HFF-Myc (cell line): ENCODE measurements around the gene RHBDF1.

Experiments used
- DNase-seq: peaks from one replicate; pipeline ENCODE4 v3.0.0-alpha.2; 2011; ENCODE audit warnings: low read depth; ENCODE audit errors: extremely low read depth
- H3K4me3 ChIP-seq: replicated peaks from 2 replicates; pipeline ENCODE4 v1.5.1; 2011; ENCODE audit warnings: low read depth, mild to moderate bottlenecking, control low read depth, low read length
- CTCF ChIP-seq: IDR thresholded peaks from 2 replicates; pipeline ENCODE4 v1.5.1; 2012; ENCODE audit warnings: mild to moderate bottlenecking, low read depth, low read length, control low read depth; ENCODE audit errors: missing control alignments

The RHBDF1 gene

GRCh38 chr16:117379-118365 is 45.2 kb upstream of the RHBDF1 start:
- H3K4me3 ChIP-seq, result no peak overlapping the region
- TF ChIP-seq CTCF, result peak; percentile 80
- no peak for DNase-seq

GRCh38 chr16:116015-116414 is 43.6 kb upstream of the RHBDF1 start:
- DNase-seq, result no peak
- no peak for TF ChIP-seq CTCF
- no peak overlapping the region for H3K4me3 ChIP-seq

- DNase-seq, result no peak
- TF ChIP-seq CTCF, result no peak
- no peak overlapping the region for H3K4me3 ChIP-seq
Measured at GRCh38 chr16:114327-114726, 41.9 kb upstream of the RHBDF1 start.

- DNase-seq, result no peak
- no peak overlapping the region for H3K4me3 ChIP-seq
- no peak for TF ChIP-seq CTCF
Measured at GRCh38 chr16:112153-112840, 39.9 kb upstream of the RHBDF1 start.

GRCh38 chr16:106623-107324 is 34.3 kb upstream of the RHBDF1 start:
- TF ChIP-seq CTCF, result peak; percentile 85
- peak; percentile 67 for DNase-seq
- H3K4me3 ChIP-seq, result no peak overlapping the region

GRCh38 chr16:105521-105920 is 33.1 kb upstream of the RHBDF1 start:
- TF ChIP-seq CTCF, result no peak
- H3K4me3 ChIP-seq, result no peak overlapping the region
- DNase-seq, result no peak
